Measurements from ENCODE around the gene ZNF286A.
"Not testable (repeated sequence)": the region's sequence is repeated elsewhere in the genome, so short reads cannot be mapped to it uniquely, and the experiment has no call there.

- TF ChIP-seq POLR2AphosphoS5 (IDR thresholded peaks at IDR 0.05; ENCODE audit: low read depth); CTCF (IDR thresholded peaks at IDR 0.05; ENCODE audit: insufficient read depth, low read length); GABPA (IDR thresholded peaks at IDR 0.05; ENCODE audit: low read depth); REST (IDR thresholded peaks at IDR 0.05; ENCODE audit: insufficient replicate concordance, low read depth): not testable (repeated sequence)
Measured at GRCh38 chr17:15699937-15700336, 385 bp downstream of the ZNF286A start.

All from HL-60 (cell line).